ENCODE measurements around the gene GOT2. TPM values are rescaled to one million over a fixed set of nuclear protein-coding genes. Genes with fewer than 3 reads are reported as not detected.
"Not testable (repeated sequence)": the region's sequence is repeated elsewhere in the genome, so short reads cannot be mapped to it uniquely, and the experiment has no call there.

Gene GOT2
- total RNA-seq, 1 experiment from 2014 or later, result 150 TPM

DNA sequence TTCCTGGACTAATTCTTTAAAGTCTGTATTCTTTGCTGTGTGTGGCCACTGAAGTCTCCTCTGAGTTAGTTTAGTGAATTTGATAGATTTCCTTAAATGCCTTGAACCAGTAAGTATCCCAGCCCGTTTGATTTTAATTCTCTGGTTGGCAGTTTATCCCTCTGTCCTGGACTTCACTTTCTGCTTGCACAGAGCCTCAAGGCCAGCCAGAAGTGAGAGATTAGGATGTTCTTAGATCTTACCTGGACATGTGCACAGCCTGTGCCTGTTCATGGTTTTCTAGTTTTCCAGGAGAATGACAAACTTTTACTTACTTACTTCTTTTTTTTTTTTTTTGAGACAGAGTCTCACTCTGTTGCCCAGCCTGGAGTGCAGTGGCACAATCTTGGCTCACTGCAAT is 38.7 kb downstream of the GOT2 start:
- no peak overlapping the region for H3K27ac Mint-ChIP-seq (ENCODE audit: unreplicated experiment)
- ChIA-PET CTCF (no interaction called here), POLR2A (no interaction called here)
- peaks cover 3% of the 10 kb centered on the region for H3K27me3 Mint-ChIP-seq (ENCODE audit: insufficient read depth, unreplicated experiment)
- Histone ChIP-seq H3K36me3 (ENCODE audit: control insufficient read depth, insufficient read depth, low read length) (no peaks in the 10 kb centered on the region), H3K9me3 (no peaks in the 10 kb centered on the region), H3K4me1 (no peaks in the 10 kb centered on the region; the same call in 1 of the 2 replicates), H3K4me3 (ENCODE audit: low read depth, low read length) (no peak overlapping the region), H3K27me3 (replicated peaks; ENCODE audit: control insufficient read depth, insufficient read depth, low read length) (no peaks in the 10 kb centered on the region)
- intact Hi-C loops (cut with micrococcal nuclease; ENCODE audit: unreplicated experiment), result no loop called here
- no peaks in the 10 kb centered on the region for H3K36me3 Mint-ChIP-seq (ENCODE audit: insufficient read depth, unreplicated experiment)
- TF ChIP-seq, protein P1, sequence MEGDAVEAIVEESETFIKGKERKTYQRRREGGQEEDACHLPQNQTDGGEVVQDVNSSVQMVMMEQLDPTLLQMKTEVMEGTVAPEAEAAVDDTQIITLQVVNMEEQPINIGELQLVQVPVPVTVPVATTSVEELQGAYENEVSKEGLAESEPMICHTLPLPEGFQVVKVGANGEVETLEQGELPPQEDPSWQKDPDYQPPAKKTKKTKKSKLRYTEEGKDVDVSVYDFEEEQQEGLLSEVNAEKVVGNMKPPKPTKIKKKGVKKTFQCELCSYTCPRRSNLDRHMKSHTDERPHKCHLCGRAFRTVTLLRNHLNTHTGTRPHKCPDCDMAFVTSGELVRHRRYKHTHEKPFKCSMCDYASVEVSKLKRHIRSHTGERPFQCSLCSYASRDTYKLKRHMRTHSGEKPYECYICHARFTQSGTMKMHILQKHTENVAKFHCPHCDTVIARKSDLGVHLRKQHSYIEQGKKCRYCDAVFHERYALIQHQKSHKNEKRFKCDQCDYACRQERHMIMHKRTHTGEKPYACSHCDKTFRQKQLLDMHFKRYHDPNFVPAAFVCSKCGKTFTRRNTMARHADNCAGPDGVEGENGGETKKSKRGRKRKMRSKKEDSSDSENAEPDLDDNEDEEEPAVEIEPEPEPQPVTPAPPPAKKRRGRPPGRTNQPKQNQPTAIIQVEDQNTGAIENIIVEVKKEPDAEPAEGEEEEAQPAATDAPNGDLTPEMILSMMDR (IDR thresholded peaks at IDR 0.05; ENCODE audit: insufficient read depth in 1 of 2, low read depth in 1 of 2, low read length in 1 of 2, severe bottlenecking in 1 of 2, unreplicated experiment in 1 of 2), result no peak
- no TSS peak for BruUV-seq (replicated peaks)
- no peak overlapping the region for H3K4me3 Mint-ChIP-seq (ENCODE audit: unreplicated experiment)
- DNase-seq, result no peak
- peaks cover 25% of the 10 kb centered on the region for H3K9me3 Mint-ChIP-seq (ENCODE audit: unreplicated experiment)
- H3K4me1 Mint-ChIP-seq (ENCODE audit: low read depth, unreplicated experiment), result no peaks in the 10 kb centered on the region

DNA sequence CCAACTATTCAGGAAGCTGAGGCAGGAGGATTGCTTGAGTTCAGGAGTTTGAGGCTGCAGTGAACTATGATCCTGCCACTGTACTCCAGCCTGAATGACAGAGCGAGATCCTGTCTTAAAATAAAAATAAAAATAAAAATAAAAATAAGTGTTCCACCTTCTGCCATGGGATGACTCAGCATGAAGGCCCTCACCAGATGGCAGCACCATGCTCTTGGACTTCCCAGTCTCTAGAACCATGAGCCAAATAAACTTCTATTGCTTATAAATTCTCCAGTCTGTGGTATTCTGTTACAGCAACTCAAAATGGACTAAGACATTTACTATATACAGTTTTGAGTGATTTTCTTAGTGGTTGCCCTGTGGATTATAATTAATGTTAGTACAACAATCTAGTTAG is 41.7 kb downstream of the GOT2 start:
- Mint-ChIP-seq H3K4me3 (ENCODE audit: unreplicated experiment) (no peak overlapping the region), H3K9me3 (ENCODE audit: unreplicated experiment) (peaks cover 25% of the 10 kb centered on the region), H3K36me3 (ENCODE audit: insufficient read depth, unreplicated experiment) (no peaks in the 10 kb centered on the region), H3K4me1 (ENCODE audit: low read depth, unreplicated experiment) (no peaks in the 10 kb centered on the region), H3K27ac (ENCODE audit: unreplicated experiment) (no peak overlapping the region), H3K27me3 (ENCODE audit: insufficient read depth, unreplicated experiment) (peaks cover 9% of the 10 kb centered on the region)
- DNase-seq, result no peak
- CTCF ChIA-PET, result no interaction called here
- Histone ChIP-seq H3K36me3 (ENCODE audit: control insufficient read depth, insufficient read depth, low read length) (no peaks in the 10 kb centered on the region), H3K9me3 (no peaks in the 10 kb centered on the region), H3K27me3 (replicated peaks; ENCODE audit: control insufficient read depth, insufficient read depth, low read length) (no peaks in the 10 kb centered on the region), H3K4me3 (ENCODE audit: low read depth, low read length) (no peak overlapping the region), H3K4me1 (no peaks in the 10 kb centered on the region; the same call in 1 of the 2 replicates)
- BruUV-seq (replicated peaks), result no TSS peak
- intact Hi-C loops (cut with micrococcal nuclease; ENCODE audit: unreplicated experiment), result no loop called here
- TF ChIP-seq, protein P1 (IDR thresholded peaks at IDR 0.05; ENCODE audit: insufficient read depth in 1 of 2, low read depth in 1 of 2, low read length in 1 of 2, severe bottlenecking in 1 of 2, unreplicated experiment in 1 of 2), result no peak
- POLR2A ChIA-PET, result no interaction called here

DNA sequence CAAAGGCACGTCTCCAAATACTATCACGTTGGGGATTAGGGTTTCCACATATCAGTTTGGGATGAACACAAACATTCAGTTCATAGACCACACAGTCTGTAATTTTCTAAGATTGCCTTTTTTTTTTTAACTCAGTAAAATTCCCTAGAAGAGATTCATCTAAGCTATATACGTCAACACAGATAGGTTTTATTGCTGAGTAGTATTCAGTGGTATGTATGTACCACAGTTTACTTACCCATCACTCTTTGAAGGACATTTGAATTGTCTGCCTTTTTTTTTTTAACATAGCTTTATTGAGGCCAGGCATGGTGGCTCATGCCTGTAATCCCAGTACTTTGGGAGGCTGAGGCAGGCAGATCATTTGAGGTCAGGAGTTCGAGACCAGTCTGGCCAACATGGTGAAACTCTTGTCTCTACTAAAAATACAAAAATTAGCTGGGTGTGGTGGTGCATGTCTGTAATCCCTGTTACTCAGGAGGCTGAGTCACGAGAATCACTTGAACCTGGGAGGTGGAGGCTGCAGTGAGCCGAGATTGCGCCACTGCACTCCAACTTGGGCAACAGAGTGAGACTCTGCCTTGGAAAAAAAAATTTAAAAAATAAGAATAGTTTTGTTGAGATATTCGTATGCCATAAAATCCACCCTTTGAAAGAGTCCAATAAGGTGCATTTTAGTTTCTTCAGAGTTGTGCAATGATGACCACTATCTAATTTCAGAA is 47.0 kb downstream of the GOT2 start:
- BruUV-seq (replicated peaks); H3K36me3 Mint-ChIP-seq (ENCODE audit: insufficient read depth, unreplicated experiment); H3K4me3 Mint-ChIP-seq (ENCODE audit: unreplicated experiment); intact Hi-C loops (cut with micrococcal nuclease; ENCODE audit: unreplicated experiment); H3K4me1 ChIP-seq; H3K36me3 ChIP-seq (ENCODE audit: control insufficient read depth, insufficient read depth, low read length); H3K9me3 ChIP-seq; H3K4me3 ChIP-seq (ENCODE audit: low read depth, low read length); H3K27me3 ChIP-seq (replicated peaks; ENCODE audit: control insufficient read depth, insufficient read depth, low read length); POLR2A ChIA-PET; H3K27ac Mint-ChIP-seq (ENCODE audit: unreplicated experiment); H3K4me1 Mint-ChIP-seq (ENCODE audit: low read depth, unreplicated experiment); H3K27me3 Mint-ChIP-seq (ENCODE audit: insufficient read depth, unreplicated experiment); DNase-seq; H3K9me3 Mint-ChIP-seq (ENCODE audit: unreplicated experiment): not testable (repeated sequence)
- CTCF ChIA-PET, result interaction anchor here (0.9 kb wide), 1 partner anchor 69 kb away, joined by 4 read pairs; no protein-coding TSS in a partner anchor
